Epithelial cell of proximal tubule (primary cell): Measurements from ENCODE around the gene TPM2. TPM values are rescaled to one million over a fixed set of nuclear protein-coding genes. Genes with fewer than 3 reads are reported as not detected.

Experiments used
- DNase-seq: peaks from one replicate; pipeline ENCODE4 v3.0.0-alpha.2; 2011; ENCODE audit warnings: low read depth
- H3K4me3 ChIP-seq: 2 replicates; pipeline ENCODE4 v1.5.1; 2011; ENCODE audit warnings: low read depth, mild to moderate bottlenecking, low read length
- CTCF ChIP-seq: conservative IDR thresholded peaks from 2 replicates; pipeline ENCODE4 v1.5.1; 2012; ENCODE audit warnings: low read depth, mild to moderate bottlenecking, low read length
- total RNA-seq: library from RNA; depleted of rRNA; stranded (reverse); fragments of >200 nt; gene quantifications from 2 replicates; pipeline ENCODE4 v1.2.3, GENCODE V29; 2015

Gene TPM2
- total RNA-seq, 1 donor from 2014 or later: 267 TPM

- peak overlapping the region; percentile 94 for H3K4me3 ChIP-seq
- DNase-seq: no peak
- TF ChIP-seq CTCF: peak; percentile 35
Observed at GRCh38 chr9:35732800-35733541, 43.2 kb upstream of the TPM2 start.

DNA sequence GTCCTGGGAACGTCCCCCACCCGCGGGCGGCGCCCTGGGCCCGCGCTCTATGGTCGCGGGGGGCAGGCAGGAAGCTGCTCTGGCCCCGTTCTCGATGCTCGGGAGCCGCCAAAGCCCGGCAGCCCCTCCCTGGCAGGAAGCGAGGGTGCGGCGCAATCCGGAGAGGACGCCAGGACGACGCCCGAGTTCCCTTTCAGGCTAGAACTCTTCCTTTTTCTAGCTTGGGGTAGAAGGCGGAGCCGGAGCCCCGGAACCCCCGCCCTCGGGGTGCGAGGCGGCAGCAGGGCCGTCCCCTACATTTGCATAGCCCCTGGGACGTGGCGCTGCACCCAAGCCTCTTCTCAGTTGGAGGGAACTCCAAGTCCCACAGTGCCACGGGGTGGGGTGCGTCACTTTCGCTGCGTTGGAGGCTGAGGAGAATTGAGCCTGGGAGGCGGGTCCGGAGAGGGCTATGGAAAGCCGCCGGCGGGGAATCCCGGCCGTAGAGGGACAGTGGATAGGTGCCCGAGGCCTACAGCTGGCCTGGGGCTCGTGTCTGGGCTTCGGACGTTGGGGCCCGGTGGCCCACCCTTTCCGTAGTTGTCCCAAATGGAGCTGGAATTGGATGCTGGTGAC lies 42.6 kb upstream of the TPM2 start, which contains the start of the genes CREB3 and TLN1:
CREB3 (plus strand) TSS at position 482 of the 615 bp plus-strand sequence; CDS start at position 589, 107 bp downstream.
TLN1 (minus strand) TSS at position 11 of the 615 bp plus-strand sequence. CDS start 6,501 bp downstream, outside the sequence.
- DNase-seq: peak; percentile 86
- TF ChIP-seq CTCF: no peak

GRCh38 chr9:35731415-35732184 lies 41.9 kb upstream of the TPM2 start:
- DNase-seq: no peak
- TF ChIP-seq CTCF: no peak
- peak overlapping the region; percentile 94 for H3K4me3 ChIP-seq

More for the DNA sequence above, 42.6 kb upstream of the TPM2 start, which contains the start of the genes CREB3 and TLN1:
- H3K4me3 ChIP-seq: peak within 1 kb of the TSS; percentile 94

DNA sequence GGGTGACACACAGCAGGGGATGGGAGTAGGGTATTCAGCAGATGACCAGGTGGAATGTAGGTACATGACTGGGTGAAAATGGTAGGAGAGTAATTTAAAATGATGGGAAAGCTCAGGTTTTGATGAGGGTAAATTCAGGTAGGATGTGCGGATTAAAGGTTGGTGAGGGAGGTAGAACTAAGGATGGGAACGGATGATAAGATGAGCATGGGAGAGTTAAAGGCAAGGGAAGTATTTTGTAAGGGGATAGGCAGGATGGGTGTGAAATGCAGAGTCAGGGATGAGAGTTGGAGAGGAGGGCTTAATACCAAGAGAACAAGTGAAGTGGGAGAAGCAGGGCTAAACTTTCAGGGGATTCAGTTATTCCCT lies 40.7 kb upstream of the TPM2 start:
- no peak for DNase-seq
- no peak for TF ChIP-seq CTCF
- H3K4me3 ChIP-seq: peak overlapping the region; percentile 94

DNA sequence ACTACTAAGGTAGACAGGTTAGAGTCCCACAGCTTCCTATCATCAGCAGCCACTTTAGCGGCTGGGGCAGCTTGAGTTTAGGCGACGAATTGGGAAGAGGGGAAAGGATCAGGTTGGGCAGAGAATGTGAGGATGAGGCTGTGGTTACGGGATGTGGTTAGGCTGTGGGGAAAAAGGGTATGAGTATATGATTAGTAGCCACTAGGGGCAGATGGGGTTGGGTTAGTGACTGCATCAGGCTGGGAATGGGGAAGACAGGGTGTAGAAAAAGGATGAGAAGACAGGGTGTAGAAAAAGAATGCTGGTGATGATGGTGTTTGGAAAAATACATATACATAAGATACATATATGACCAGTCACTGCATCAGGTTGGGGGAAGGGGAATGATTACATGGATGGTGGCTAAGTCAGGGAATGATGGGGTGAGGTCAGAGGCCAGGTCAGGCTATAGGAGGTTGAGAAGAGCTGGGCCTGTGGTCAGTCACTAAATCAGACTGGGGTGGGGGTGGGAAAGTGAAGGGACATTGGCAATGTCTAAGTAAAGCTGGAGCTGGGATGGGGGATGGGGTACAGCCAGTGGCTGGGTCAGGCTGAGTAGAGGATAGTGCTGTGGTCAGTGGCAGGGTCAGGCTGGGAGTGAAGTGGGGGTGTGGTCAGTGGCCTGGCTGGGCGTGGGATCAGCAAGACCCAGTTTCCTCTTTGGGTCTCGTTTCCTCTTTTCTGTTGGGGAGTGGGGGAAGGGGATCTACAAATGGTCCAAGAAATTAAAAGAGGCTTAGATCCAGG lies 40.2 kb upstream of the TPM2 start:
- DNase-seq: no peak

More for the DNA sequence above, 40.2 kb upstream of the TPM2 start:
- peak overlapping the region; percentile 94 for H3K4me3 ChIP-seq
- peak; percentile 71 for TF ChIP-seq CTCF
